Body of pancreas (tissue), 4 donors: Measurements from ENCODE around the gene EXTL1. TPM values are rescaled to one million over a fixed set of nuclear protein-coding genes. Genes with fewer than 3 reads are reported as not detected.
"Not testable (repeated sequence)": the region's sequence is repeated elsewhere in the genome, so short reads cannot be mapped to it uniquely, and the experiment has no call there.

ENCODE experiments used
- ATAC-seq: fragments of 150-250 bp; one replicate; pipeline ENCODE4 v1.9.1; 2016
- DNase-seq, 4 donors: peaks; one replicate each; pipeline ENCODE4 v3.0.0-alpha.2; 2019
- H3K27ac ChIP-seq, 4 donors: fragments of 200-600 bp; sonication (generic); 1 replicate in 3 of 4; 2 replicates in 1 of 4; pipeline versions ENCODE4 v1.5.1 to v1.6.1; 2016 to 2019; ENCODE audit warnings: mild to moderate bottlenecking in 1 of 4, mixed read lengths in 1 of 4, moderate library complexity in 1 of 4
- H3K27me3 ChIP-seq, 2 donors: fragments of 200-600 bp; sonication (generic); one replicate each; pipeline ENCODE4 v1.6.0; 2016; ENCODE audit warnings: mild to moderate bottlenecking in 1 of 2
- H3K36me3 ChIP-seq, 2 donors: fragments of 200-600 bp; sonication (generic); replicated peaks in 1 of 2; 2 replicates each; pipeline ENCODE4 v1.5.1; 2016; ENCODE audit warnings: low read depth in 2 of 2; ENCODE audit not compliant: insufficient read depth in 1 of 2
- H3K4me1 ChIP-seq: fragments of 200-600 bp; sonication (generic); one replicate; pipeline ENCODE4 v1.6.0; 2016
- H3K4me3 ChIP-seq, 2 donors: fragments of 200-600 bp; sonication (generic); 1 replicate in 1 of 2; 2 replicates in 1 of 2; pipeline ENCODE4 v1.5.1; 2016 to 2019
- H3K9me3 ChIP-seq, 3 donors: fragments of 200-600 bp; sonication (generic); 1 replicate in 2 of 3; 2 replicates in 1 of 3; pipeline ENCODE4 v1.5.1; 2016
- CTCF ChIP-seq, 7 experiments: fragments of 450-650 bp in 4 of 7; fragments of 200-600 bp in 3 of 7; sonication (generic) in 3 of 7; IDR thresholded peaks; one replicate each; pipeline ENCODE4 v1.5.1; 2016 to 2019; ENCODE audit warnings: antibody characterized with exemption in 7 of 7
- POLR2A ChIP-seq, 3 donors: fragments of 450-650 bp; IDR thresholded peaks; one replicate each; pipeline ENCODE4 v1.6.1; 2016; ENCODE audit warnings: antibody characterized with exemption in 3 of 3, mild to moderate bottlenecking in 2 of 3
- WGBS, 2 donors: methylation state at CpG; one replicate each; pipeline ENCODE4 v1.1.5; 2017; 5-methylcytosine and 5-hydroxymethylcytosine counted together
- intact Hi-C: fragments of 100-400 bp; cut with DNase I; formaldehyde crosslinking; loops from one replicate; pipeline ENCODE4 v1.15.1; 2023
- total RNA-seq, 2 donors: library from RNA; depleted of rRNA; stranded (reverse); fragments of >200 nt; gene quantifications; one replicate each; pipeline ENCODE4 v1.1.0, GENCODE V29; 2016

EXTL1 gene
- total RNA-seq, 2 donors from 2014 or later, result not detected

- Histone ChIP-seq H3K4me3 (no peak overlapping the region), H3K36me3 (peaks cover 0 to 22% of the 10 kb centered on the region in 2 donors), H3K4me1 (no peaks in the 10 kb centered on the region), H3K27ac (no peak overlapping the region), H3K27me3 (no peaks in the 10 kb centered on the region), H3K9me3 (no peaks in the 10 kb centered on the region)
- intact Hi-C loops, result no loop called here
- ATAC-seq (no peak), DNase-seq (no peak)
- 81 to 82% methylated on average over 2 of the region's 2 CpGs for WGBS, 2 donors
- no peak for TF ChIP-seq CTCF (IDR thresholded peaks at IDR 0.05)
- no peak for TF ChIP-seq POLR2A (IDR thresholded peaks at IDR 0.05)
Observed at GRCh38 chr1:25978403-25978802, 43.2 kb upstream of the EXTL1 start.

GRCh38 chr1:25979210-25979609 is 42.4 kb upstream of the EXTL1 start:
- Histone ChIP-seq H3K36me3 (peaks cover 0 to 28% of the 10 kb centered on the region in 2 donors), H3K27me3 (no peaks in the 10 kb centered on the region), H3K4me1 (no peaks in the 10 kb centered on the region), H3K4me3 (no peak overlapping the region), H3K9me3 (no peaks in the 10 kb centered on the region), H3K27ac (no peak overlapping the region)
- DNase-seq (peak in 2 of 4 donors; percentile 16 to 47), ATAC-seq (peak; percentile 40)
- 32 to 51% methylated on average over 4 to 7 of the region's 7 CpGs for WGBS, 2 donors
- intact Hi-C loops, result no loop called here
- no peak for TF ChIP-seq CTCF (IDR thresholded peaks at IDR 0.05)
- no peak for TF ChIP-seq POLR2A (IDR thresholded peaks at IDR 0.05)

- Histone ChIP-seq H3K27me3 (no peaks in the 10 kb centered on the region), H3K27ac (no peak overlapping the region), H3K36me3 (peaks cover 0 to 29% of the 10 kb centered on the region in 2 donors), H3K4me3 (no peak overlapping the region), H3K9me3 (no peaks in the 10 kb centered on the region), H3K4me1 (no peaks in the 10 kb centered on the region)
- DNase-seq (no peak), ATAC-seq (no peak)
- intact Hi-C loops, result no loop called here
- WGBS, 2 donors, result 95 to 96% methylated on average over 1 of the region's 1 CpG
- TF ChIP-seq POLR2A (IDR thresholded peaks at IDR 0.05), result no peak
Observed at GRCh38 chr1:25985171-25985570, 36.4 kb upstream of the EXTL1 start.

- no peaks in the 10 kb centered on the region for H3K9me3 ChIP-seq
- H3K4me1 ChIP-seq, result no peaks in the 10 kb centered on the region
- H3K27me3 ChIP-seq, result no peaks in the 10 kb centered on the region
- no peak for TF ChIP-seq CTCF (IDR thresholded peaks at IDR 0.05)
- TF ChIP-seq POLR2A (IDR thresholded peaks at IDR 0.05), result no peak
- no peak for DNase-seq
- intact Hi-C loops, result no loop called here
- no peak overlapping the region for H3K4me3 ChIP-seq
- WGBS, 2 donors, result 93% methylated on average over 3 of the region's 3 CpGs
- no peak overlapping the region for H3K27ac ChIP-seq
- ATAC-seq, result no peak
- H3K36me3 ChIP-seq, result peaks cover 0 to 29% of the 10 kb centered on the region in 2 donors
Observed at GRCh38 chr1:25985670-25986069, 35.9 kb upstream of the EXTL1 start.

GRCh38 chr1:25986773-25987172 is 34.8 kb upstream of the EXTL1 start:
- H3K27ac ChIP-seq, H3K9me3 ChIP-seq, ATAC-seq, DNase-seq, H3K27me3 ChIP-seq, H3K4me1 ChIP-seq, intact Hi-C loops, H3K4me3 ChIP-seq: not testable (repeated sequence)
- peaks cover 0 to 26% of the 10 kb centered on the region in 2 donors for H3K36me3 ChIP-seq
- WGBS, 2 donors, result 95 to 99% methylated on average over 10 of the region's 10 CpGs

GRCh38 chr1:25987951-25988350 is 33.6 kb upstream of the EXTL1 start:
- Histone ChIP-seq H3K9me3 (no peaks in the 10 kb centered on the region), H3K36me3 (peaks cover 0 to 18% of the 10 kb centered on the region in 2 donors), H3K27ac (no peak overlapping the region), H3K27me3 (no peaks in the 10 kb centered on the region), H3K4me3 (no peak overlapping the region), H3K4me1 (no peaks in the 10 kb centered on the region)
- intact Hi-C loops, result no loop called here
- no peak for TF ChIP-seq CTCF (IDR thresholded peaks at IDR 0.05)
- no peak for TF ChIP-seq POLR2A (IDR thresholded peaks at IDR 0.05)
- DNase-seq (no peak), ATAC-seq (no peak)
- 54 to 66% methylated on average over 2 of the region's 2 CpGs for WGBS, 2 donors
